ENCODE measurements around the gene FMOD.
A peak's percentile ranks its signal among the peaks of the same experiment; 100 is the strongest.
"Not testable (repeated sequence)": the region's sequence is repeated elsewhere in the genome, so short reads cannot be mapped to it uniquely, and the experiment has no call there.

FMOD gene

GRCh38 chr1:203304919-203305808 is 45.8 kb downstream of the FMOD start, which contains the start of gene BTG2:
Gene BTG2 (plus strand): TSS chr1:203305519. CDS start chr1:203305607, 88 bp downstream.
- peak; percentile 85 to 94 (median 90) for DNase-seq

GRCh38 chr1:203304391-203304918 is 46.5 kb downstream of the FMOD start:
- DNase-seq = no peak

GRCh38 chr1:203302894-203303293 is 48.0 kb downstream of the FMOD start:
- no peak for DNase-seq

GRCh38 chr1:203302456-203302855 is 48.5 kb downstream of the FMOD start:
- no peak for DNase-seq

DNA sequence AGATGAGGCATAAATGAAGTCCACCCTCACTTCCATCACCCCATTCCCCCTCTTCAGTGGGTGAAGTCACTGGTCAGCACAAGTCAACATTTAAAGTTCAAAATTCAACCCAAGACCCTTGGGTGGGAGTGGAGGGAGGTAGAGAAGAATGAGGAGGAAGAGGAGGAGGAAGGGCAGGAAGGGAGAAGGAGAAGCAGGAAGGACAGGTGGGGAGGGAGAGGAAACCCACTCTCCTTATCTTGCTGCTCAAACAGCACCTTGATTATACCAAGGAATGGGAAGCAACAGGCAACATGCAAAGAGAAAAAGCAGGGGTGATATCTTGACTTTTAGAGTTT is 49.6 kb downstream of the FMOD start:
- no peak for DNase-seq

DNA sequence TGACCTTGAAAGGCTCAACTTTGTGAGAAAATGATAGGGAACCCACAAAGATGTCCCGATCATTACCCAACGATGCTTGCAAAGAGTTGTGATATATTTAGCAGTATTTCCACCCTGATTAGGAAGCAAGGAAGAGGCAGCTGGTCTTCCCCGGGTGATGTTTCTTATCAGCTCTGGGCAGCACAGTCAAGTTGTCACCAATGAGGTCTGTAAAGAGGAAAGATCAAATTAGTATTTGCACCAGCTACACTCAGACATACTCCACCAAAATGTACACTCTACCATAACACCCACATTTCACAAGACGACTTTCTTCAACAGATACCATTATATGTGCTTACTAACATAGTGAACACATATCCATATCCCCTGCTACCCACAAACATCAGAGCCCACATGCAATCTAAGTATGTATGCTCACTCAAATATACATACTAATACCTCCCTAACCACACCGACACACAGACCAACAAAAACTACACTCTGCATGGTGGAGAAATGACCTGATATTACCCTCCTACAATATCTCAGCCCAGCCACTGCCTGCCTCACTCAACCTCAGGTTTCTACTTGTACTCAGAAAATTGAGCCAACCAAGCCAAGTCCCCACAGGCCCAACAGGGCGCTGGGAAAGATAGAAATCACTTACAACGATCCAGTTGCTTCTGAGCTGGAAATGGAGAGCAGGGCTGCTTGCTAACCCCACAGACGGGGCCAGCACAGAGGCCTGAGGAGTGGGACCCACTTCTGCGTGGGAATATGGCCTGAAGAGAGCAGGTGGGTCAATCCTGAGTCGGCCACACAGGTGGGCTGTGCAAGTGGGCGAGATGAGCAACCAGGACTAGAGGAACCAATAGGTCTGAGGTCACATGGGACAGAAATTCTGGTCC is 50.2 kb downstream of the FMOD start:
- DNase-seq = no peak

- DNase-seq = not testable (repeated sequence)
Observed at GRCh38 chr1:203299719-203300429, 51.0 kb downstream of the FMOD start.

DNA sequence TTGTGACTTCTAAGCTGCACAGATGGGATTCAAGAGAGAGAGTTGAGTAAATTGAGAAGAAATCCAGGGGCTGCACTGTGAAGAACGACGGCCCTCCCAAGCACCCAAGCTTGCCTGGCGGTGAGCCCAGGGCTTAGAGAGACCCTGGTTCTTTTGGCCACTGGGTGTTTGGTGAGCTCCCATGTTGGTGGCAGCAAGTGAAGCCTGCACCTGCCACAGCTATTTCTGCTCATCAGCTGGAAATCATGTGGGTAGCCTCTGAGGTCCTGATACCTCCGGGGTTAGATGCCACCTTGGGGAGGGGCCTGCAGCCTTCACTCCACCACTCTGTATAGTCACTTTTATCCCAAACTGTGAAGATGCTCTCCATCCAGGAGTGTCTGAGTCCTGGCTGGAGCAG is 51.8 kb downstream of the FMOD start:
- DNase-seq = no peak

- no peak for DNase-seq
Observed at GRCh38 chr1:203296460-203297073, 54.4 kb downstream of the FMOD start.

DNA sequence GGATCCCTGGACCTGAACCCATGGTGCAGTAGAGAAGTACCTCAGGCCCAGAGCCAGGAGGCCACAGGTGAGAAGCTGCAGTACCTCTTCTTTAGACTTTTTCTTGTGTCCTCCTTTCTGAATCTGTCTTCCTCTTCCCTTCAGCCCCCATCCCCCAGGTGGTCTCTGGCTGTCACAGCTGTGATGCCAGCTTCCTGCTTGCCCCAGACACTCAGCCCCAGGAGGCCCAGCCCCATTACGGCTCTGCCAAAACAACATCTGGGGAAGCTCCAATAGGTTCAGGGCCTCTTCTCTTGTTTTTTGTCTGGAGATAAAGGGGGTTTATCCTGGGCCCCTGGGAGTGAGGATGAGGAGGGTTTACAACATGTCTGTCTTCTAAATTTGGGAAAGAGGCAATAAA is 55.1 kb downstream of the FMOD start:
- DNase-seq = no peak

DNA sequence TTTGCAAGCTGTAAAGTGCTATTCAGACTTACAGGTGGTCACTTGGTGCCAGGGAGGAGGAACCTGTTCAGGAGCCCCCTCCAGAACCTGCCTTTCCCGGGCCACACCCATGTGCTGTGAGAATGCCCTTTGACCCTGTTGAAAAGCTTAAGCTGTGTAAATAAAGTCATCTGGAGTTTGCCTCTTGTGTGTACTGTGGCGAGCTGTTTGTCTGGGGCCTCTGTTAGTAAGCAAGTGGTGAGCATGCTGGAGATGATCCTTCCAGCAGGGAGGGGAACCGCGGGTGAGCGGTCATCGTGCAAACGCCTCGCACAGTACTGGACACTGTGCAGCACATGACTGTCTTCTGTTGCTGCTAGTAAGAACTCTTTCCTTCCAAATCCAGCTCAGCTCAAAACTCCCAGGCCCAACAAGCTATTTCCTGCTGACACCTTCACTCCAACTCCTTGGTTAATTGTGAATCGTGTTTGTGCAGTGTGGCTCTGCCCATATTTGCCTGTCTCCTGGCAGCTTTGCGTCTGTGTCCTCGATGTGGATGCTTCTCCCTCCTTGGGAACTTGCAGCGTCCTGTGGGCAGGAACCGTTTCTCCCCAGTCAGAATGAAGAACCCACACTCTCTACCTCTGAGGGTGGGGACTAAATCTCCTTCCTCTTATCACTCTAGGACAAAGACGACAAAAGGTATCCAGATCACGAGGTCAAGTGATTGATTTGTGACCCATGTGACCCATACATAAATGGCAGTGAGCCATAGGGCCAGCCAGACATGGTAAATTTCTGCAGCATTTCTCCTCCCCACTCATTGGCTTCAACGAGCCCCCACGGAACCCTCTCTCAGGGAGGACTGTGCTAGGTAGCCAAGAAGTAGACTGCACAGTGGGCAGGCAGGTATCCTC is 59.5 kb downstream of the FMOD start:
- DNase-seq = peak in 1 of 6 experiments; percentile 26
